ENCODE data around the gene FBLN2. TPM values are rescaled to one million over a fixed set of nuclear protein-coding genes. Genes with fewer than 3 reads are reported as not detected.
"Not testable (repeated sequence)": the region's sequence is repeated elsewhere in the genome, so short reads cannot be mapped to it uniquely, and the experiment has no call there.

FBLN2 gene
- polyA plus RNA-seq, 1 donor (not counting 4 experiments of a cell fraction or from before 2014, with no cell fraction given): 0.72 TPM

DNA sequence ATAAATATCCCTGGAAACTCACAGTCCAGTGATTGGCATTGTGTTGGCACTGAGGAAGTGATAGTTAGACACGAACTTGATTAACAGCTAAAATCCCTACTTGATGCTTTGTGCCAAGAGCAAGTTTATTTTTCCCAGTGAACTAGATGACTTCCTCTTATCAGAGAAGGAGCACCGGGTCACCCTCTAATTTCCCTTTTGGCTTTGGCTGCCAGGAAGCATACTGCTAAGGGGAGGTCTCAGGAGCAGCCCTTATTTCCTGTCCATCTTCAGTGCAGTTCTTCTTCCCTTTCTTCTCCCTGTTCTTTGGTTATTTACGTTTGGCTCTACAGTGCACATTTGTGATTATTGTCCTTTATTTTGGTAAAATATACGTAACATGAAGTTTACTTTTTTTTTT, 13.0 kb downstream of the FBLN2 start:
- FAIRE-seq: no peak
- peaks cover 4% of the 10 kb centered on the region for H3K27me3 ChIP-seq (ENCODE audit: control insufficient read depth, extremely low read depth, insufficient read depth, low read length)

DNA sequence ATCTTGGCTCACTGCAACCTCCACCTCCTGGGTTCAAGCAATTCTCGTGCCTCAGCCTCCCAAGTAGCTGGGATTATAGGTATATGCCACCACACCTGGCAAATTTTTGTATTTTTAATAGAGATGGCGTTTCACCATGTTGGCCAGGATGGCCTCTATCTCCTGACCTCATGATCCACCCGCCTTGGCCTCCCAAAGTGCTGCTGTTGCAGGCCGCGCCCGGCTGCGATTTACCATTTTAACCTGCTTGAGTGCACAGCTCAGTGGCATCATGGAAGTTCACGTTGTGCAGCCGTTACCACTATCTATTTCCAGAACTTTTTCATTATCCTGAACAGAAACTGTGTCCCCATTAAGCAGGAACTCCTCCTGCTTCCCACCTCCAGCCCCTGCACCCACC, 13.5 kb downstream of the FBLN2 start:
- H4K20me1 ChIP-seq (ENCODE audit: control insufficient read depth, extremely low read depth, insufficient read depth, low read length); DNase-seq (ENCODE audit: low read depth, low spot score); dilution Hi-C loops (cut with MboI; ENCODE audit: extremely low pct_ligation_motif_present, low sequenced_read_pairs); FAIRE-seq; H3K9me3 ChIP-seq (ENCODE audit: control insufficient read depth, low read depth, low read length); H3K27me3 ChIP-seq (ENCODE audit: control insufficient read depth, extremely low read depth, insufficient read depth, low read length); H3K4me2 ChIP-seq (ENCODE audit: control insufficient read depth, extremely low read depth, insufficient read depth, low read depth, low read length); H3K9ac ChIP-seq (ENCODE audit: control insufficient read depth, extremely low read depth, insufficient read depth, low read length); H3K36me3 ChIP-seq (ENCODE audit: control insufficient read depth in 2 of 2, extremely low read depth in 1 of 2, insufficient read depth in 2 of 2, low read length in 2 of 2); H2AFZ ChIP-seq (ENCODE audit: control insufficient read depth, low read length); H3K4me1 ChIP-seq (ENCODE audit: control insufficient read depth, extremely low read depth, insufficient read depth, low read length); H3K79me2 ChIP-seq (ENCODE audit: control insufficient read depth, insufficient read depth, low read length); H3K9me1 ChIP-seq (ENCODE audit: control insufficient read depth, extremely low read depth, insufficient read depth, low read length); H3K27ac ChIP-seq (ENCODE audit: control insufficient read depth, insufficient read depth, low read length); H3K4me3 ChIP-seq (ENCODE audit: control insufficient read depth in 2 of 3, extremely low read depth in 1 of 3, insufficient read depth in 2 of 3, low read depth in 1 of 3, low read length in 3 of 3): not testable (repeated sequence)

More for the DNA sequence above, 13.0 kb downstream of the FBLN2 start:
- H3K4me3 ChIP-seq (ENCODE audit: control insufficient read depth in 2 of 3, extremely low read depth in 1 of 3, insufficient read depth in 2 of 3, low read depth in 1 of 3, low read length in 3 of 3): no peak overlapping the region
- H2AFZ ChIP-seq (ENCODE audit: control insufficient read depth, low read length): no peak overlapping the region
- H3K4me1 ChIP-seq (ENCODE audit: control insufficient read depth, extremely low read depth, insufficient read depth, low read length): no peaks in the 10 kb centered on the region
- no peaks in the 10 kb centered on the region for H3K36me3 ChIP-seq (ENCODE audit: control insufficient read depth in 2 of 2, extremely low read depth in 1 of 2, insufficient read depth in 2 of 2, low read length in 2 of 2)
- no peak for DNase-seq (ENCODE audit: low read depth, low spot score)
- no peaks in the 10 kb centered on the region for H3K9me3 ChIP-seq (ENCODE audit: control insufficient read depth, low read depth, low read length)
- no peaks in the 10 kb centered on the region for H3K9me1 ChIP-seq (ENCODE audit: control insufficient read depth, extremely low read depth, insufficient read depth, low read length)
- H3K27ac ChIP-seq (ENCODE audit: control insufficient read depth, insufficient read depth, low read length): no peak overlapping the region
- no peak for TF ChIP-seq EZH2 (IDR thresholded peaks at IDR 0.05; ENCODE audit: low read length)
- TF ChIP-seq, protein P1, sequence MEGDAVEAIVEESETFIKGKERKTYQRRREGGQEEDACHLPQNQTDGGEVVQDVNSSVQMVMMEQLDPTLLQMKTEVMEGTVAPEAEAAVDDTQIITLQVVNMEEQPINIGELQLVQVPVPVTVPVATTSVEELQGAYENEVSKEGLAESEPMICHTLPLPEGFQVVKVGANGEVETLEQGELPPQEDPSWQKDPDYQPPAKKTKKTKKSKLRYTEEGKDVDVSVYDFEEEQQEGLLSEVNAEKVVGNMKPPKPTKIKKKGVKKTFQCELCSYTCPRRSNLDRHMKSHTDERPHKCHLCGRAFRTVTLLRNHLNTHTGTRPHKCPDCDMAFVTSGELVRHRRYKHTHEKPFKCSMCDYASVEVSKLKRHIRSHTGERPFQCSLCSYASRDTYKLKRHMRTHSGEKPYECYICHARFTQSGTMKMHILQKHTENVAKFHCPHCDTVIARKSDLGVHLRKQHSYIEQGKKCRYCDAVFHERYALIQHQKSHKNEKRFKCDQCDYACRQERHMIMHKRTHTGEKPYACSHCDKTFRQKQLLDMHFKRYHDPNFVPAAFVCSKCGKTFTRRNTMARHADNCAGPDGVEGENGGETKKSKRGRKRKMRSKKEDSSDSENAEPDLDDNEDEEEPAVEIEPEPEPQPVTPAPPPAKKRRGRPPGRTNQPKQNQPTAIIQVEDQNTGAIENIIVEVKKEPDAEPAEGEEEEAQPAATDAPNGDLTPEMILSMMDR (optimal IDR thresholded peaks at IDR 0.05 in 1 of 3, IDR thresholded peaks at IDR 0.05 in 1 of 3, conservative IDR thresholded peaks at IDR 0.05 in 1 of 3; ENCODE audit: extremely low read depth in 1 of 3, insufficient read depth in 2 of 3, low read length in 3 of 3): no peak
- H3K9ac ChIP-seq (ENCODE audit: control insufficient read depth, extremely low read depth, insufficient read depth, low read length): no peak overlapping the region
- dilution Hi-C loops (cut with MboI; ENCODE audit: extremely low pct_ligation_motif_present, low sequenced_read_pairs): no loop called here
- H4K20me1 ChIP-seq (ENCODE audit: control insufficient read depth, extremely low read depth, insufficient read depth, low read length): no peaks in the 10 kb centered on the region
- H3K4me2 ChIP-seq (ENCODE audit: control insufficient read depth, extremely low read depth, insufficient read depth, low read depth, low read length): no peak overlapping the region
- H3K79me2 ChIP-seq (ENCODE audit: control insufficient read depth, insufficient read depth, low read length): no peaks in the 10 kb centered on the region

DNA sequence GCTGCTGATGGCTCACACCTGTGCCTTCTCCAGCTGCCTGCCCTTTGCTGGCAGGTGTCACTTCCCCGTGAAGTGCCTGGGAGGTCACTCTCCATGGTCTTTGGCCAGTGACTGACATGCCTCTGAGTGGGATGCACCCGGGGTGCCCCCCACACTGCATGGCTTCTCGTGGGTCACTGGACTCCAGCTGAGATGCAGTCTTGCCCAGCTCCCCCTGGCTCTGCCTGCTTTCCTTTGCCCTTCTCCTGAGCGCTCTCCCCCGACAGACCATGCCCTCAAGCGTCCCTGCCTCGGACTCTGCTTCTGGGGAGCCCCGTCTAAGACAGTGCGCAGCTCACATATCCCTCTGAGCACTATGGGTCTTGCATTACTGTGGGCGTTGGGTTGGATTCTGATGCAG, 14.4 kb downstream of the FBLN2 start:
- dilution Hi-C loops (cut with MboI; ENCODE audit: extremely low pct_ligation_motif_present, low sequenced_read_pairs): no loop called here

More for the DNA sequence above, 14.4 kb downstream of the FBLN2 start:
- no peaks in the 10 kb centered on the region for H3K9me3 ChIP-seq (ENCODE audit: control insufficient read depth, low read depth, low read length)
- H3K4me2 ChIP-seq (ENCODE audit: control insufficient read depth, extremely low read depth, insufficient read depth, low read depth, low read length): no peak overlapping the region
- DNase-seq (ENCODE audit: low read depth, low spot score): no peak
- no peaks in the 10 kb centered on the region for H3K36me3 ChIP-seq (ENCODE audit: control insufficient read depth in 2 of 2, extremely low read depth in 1 of 2, insufficient read depth in 2 of 2, low read length in 2 of 2)
- no peak overlapping the region for H3K9ac ChIP-seq (ENCODE audit: control insufficient read depth, extremely low read depth, insufficient read depth, low read length)
- H3K9me1 ChIP-seq (ENCODE audit: control insufficient read depth, extremely low read depth, insufficient read depth, low read length): no peaks in the 10 kb centered on the region
- no peak overlapping the region for H3K27ac ChIP-seq (ENCODE audit: control insufficient read depth, insufficient read depth, low read length)
- no peak for FAIRE-seq
- no peak for TF ChIP-seq EZH2 (IDR thresholded peaks at IDR 0.05; ENCODE audit: low read length)
- TF ChIP-seq, protein P1 (optimal IDR thresholded peaks at IDR 0.05 in 1 of 3, IDR thresholded peaks at IDR 0.05 in 1 of 3, conservative IDR thresholded peaks at IDR 0.05 in 1 of 3; ENCODE audit: extremely low read depth in 1 of 3, insufficient read depth in 2 of 3, low read length in 3 of 3): no peak
- no peaks in the 10 kb centered on the region for H4K20me1 ChIP-seq (ENCODE audit: control insufficient read depth, extremely low read depth, insufficient read depth, low read length)
- no peaks in the 10 kb centered on the region for H3K79me2 ChIP-seq (ENCODE audit: control insufficient read depth, insufficient read depth, low read length)
- no peak overlapping the region for H2AFZ ChIP-seq (ENCODE audit: control insufficient read depth, low read length)
- H3K27me3 ChIP-seq (ENCODE audit: control insufficient read depth, extremely low read depth, insufficient read depth, low read length): peaks cover 4% of the 10 kb centered on the region
- no peak overlapping the region for H3K4me3 ChIP-seq (ENCODE audit: control insufficient read depth in 2 of 3, extremely low read depth in 1 of 3, insufficient read depth in 2 of 3, low read depth in 1 of 3, low read length in 3 of 3)
- no peaks in the 10 kb centered on the region for H3K4me1 ChIP-seq (ENCODE audit: control insufficient read depth, extremely low read depth, insufficient read depth, low read length)

Measured in keratinocyte (primary cell).